Stimulated activated CD8-positive, alpha-beta memory T cell treated with anti-CD3 and anti-CD28 coated beads, Interleukin-7, amount 100 ng/mL, for 4 hours (primary cell): Measurements from ENCODE around the gene MORN1.

Experiments
- DNase-seq, 2 donors: peaks; one replicate each; pipeline ENCODE4 v3.0.0-alpha.2; 2020; ENCODE audit warnings: low read depth in 2 of 2

The MORN1 gene

DNA sequence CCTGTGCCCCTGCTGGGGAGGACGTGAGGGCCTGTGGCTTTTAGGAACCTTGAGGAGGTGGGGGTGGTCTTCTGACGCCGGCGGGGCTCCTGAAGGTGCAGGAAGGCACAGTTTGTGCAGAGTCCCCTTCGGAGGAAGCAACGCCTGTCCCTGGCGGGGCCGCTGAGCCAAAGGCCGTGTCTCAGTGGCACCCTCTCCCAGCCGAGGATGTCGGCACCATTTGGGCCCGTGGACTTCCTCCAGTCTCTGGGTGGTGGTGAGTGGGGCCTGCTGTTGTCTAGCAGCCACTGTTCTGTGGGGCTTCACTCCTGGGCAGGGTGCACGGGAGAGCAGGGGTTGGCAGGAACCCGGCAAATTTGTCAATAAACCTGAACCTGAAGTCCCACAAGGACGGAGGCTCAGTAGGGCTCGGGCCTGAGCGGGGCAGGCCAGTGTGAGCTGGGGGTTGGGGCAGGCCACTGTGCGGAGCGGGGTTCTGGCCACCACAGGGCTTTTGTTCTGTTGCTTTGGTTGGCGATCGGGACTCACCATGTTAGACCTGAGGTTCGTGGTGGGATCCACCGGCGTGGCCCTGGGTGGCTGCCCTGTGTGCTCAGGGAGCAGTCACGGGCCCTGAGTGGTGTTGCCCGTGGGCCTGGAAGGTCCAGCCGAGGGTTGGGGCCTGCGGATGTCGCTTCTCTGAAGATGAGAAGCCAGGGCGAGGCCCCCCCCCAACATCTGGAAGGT is 98.5 kb downstream of the MORN1 start:
- DNase-seq, result no peak

DNA sequence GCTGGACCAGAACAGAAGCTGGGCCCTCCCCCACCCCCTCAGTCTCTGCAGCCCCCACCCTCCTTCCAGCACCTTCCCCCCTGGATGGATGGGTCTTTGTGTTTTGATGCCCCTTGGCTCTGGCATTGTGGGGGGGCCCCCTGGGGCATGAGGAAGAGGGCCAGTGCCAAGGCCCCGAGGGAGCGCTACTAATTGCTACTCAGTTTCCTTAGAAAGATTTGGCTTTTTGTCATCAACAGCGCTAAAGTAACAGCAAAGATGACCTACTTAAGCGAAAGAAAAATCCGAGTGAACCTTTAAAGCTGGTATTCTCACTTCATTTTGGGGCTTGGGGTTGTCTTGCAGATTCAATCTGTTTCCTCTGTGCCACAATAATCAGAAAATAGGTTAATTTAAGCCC is 99.8 kb downstream of the MORN1 start:
- no peak for DNase-seq

GRCh38 chr1:2290595-2291510 is 100.5 kb downstream of the MORN1 start:
- peak; percentile 77 to 80 for DNase-seq

DNA sequence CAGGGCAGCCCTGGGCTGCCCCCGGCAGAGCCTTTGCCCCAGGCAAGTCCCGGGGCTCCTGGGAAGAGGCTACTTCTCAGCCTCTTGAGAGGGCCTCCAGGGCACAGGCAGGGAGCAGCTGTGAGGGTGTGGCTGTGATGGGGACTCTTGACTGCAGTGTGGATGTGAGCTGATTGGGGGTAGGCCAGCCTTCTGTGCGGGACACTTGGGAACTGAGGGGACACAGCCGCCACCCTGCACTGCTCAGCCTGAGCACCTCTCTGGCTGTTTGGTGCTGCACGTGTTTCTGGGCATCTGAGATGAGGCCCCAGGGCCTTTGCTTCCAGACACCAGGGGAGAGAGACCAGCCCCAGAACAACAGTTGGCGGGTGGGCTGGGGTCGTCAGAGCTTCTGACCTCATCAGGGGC is 101.2 kb downstream of the MORN1 start:
- DNase-seq, result peak in 1 of 2 donors; percentile 7

DNA sequence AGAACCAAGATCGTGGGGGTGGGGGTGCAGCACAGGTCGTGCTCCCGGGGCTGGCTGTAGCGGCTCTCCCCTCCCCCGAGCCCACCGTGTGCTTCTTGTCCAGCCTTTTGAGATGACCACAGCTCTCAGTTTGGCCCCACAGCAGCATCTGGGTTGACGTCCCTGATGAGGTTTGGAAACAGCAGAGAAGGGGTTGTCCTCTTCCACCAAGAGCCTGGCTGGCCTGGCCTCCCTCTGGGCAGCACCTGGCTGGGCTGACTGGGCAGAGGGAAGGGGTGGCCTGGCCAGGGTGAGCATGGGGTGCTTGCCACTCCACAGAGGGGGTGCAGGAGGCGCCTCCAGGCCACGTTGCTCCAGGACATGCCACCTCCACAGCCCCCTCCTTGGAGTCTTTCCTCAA is 101.7 kb downstream of the MORN1 start:
- no peak for DNase-seq

- DNase-seq, result no peak
Observed at GRCh38 chr1:2288816-2289536, 102.4 kb downstream of the MORN1 start.

DNA sequence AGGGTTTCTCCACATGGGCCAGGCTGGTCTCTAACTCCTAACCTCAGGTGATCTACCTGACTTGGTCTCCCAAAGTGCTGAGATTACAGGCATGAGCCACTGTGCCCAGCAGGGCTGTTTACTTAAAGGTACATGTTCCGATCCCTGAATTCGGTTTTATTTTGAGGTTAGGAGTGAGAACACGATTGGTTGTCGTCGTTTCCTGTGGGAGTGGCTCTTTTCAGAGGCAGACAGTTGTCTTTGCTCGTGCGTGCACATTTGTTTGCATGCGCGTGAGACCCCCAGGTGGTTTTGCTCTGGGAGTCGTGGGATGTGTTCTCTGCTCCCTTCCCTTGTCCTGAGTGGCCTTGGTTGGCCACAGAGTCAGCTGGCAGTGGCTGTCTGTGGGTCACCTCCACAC is 103.0 kb downstream of the MORN1 start:
- DNase-seq, result no peak

- no peak for DNase-seq
Observed at GRCh38 chr1:2287649-2288048, 103.7 kb downstream of the MORN1 start.

DNA sequence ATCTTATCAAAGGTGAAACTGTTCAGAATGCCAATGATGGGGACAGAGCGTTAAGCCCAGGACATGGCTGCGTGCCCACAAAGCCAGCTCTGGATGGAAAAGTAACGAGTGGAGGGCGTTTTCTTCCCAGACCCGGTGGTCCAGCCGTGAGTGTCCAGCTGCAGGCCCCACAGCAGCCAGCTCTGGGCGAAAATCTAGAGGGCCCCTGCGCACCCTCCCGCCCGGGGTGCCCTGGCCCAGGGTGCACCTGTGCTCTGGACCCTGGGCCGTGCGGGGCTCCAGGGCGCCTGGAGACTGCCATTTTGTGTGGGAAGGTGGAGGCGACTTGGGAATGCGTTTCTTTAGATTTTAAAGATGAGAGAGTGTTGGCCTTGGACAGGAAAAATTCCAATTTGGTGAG is 104.4 kb downstream of the MORN1 start:
- DNase-seq, result no peak

GRCh38 chr1:2284932-2285331 is 106.4 kb downstream of the MORN1 start:
- no peak for DNase-seq

DNA sequence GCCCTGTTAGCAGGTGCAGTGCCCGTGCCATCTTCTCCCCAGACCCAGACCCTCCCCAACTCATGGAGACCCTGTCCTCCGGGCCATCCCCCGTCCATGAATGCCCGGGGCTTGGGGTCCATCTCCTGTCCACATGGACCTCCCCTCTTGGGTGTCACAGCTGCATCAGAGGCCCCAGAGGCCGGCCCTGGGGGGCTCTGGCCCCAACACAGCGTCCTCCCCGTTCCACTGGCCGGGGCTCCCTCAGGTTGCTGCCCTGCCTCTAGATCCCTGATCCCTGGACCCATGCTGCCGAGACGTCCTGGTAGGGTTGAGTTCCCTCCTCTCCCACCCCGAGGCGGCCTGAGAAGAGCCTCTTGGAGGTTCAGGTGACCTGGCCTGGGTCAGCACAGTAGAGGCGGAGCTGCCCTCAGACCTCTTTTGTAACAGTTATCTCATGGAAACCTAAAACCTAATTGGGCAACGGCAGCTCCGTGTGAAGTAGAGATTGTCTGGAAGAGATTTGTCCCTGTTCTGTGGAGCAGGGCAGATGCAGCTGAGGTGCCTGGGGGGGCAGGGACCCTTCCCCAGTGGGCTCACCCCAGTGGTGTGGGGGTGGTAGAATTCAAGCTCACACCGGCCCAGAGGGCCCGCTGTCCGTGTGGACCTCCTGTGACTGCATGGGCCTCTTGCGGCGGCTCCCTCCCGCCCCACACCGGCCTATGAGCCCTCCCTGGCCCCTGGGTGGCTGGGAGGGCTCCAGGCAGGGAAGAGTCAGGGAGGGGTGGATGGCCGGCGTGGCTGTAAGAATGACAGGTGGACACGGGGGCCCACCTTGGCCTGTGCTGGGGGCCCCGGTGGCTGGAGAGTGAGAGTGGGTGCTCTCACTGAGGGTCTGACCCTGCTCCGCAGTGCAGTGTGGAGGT is 107.1 kb downstream of the MORN1 start:
- DNase-seq, result no peak

DNA sequence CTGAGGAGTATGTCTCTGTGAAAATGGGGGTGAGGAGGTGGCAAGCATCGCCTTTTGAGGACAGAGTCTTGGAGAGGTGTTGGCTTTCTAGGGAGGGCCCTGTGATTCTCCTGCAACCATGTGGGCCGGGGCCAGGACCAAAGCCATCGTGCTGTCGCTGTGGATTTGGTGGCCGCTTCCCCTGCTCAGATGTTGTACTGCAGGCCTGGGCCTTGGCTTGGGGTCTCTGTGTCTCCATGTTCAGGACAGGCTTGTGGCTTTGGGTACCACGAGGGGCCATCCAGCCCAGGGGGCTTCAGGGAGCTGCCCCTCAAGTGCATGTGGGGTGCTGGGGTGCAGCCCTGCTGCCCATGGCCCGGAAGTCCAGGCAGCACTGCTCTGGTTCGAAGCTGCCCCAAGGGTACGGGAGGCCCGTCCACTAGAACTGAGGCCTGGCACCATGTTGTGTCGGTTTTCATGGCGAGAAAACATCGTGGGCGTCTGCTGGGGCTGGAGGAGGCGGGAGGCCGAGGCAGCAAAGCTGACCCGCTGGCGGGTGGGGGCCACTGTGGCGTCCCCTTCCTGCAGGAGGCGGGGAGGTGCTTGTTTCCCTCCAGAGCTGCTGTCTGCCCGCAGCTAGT is 107.9 kb downstream of the MORN1 start:
- no peak for DNase-seq

GRCh38 chr1:2282556-2283270 is 108.6 kb downstream of the MORN1 start:
- DNase-seq, result no peak

GRCh38 chr1:2279817-2280216 is 111.5 kb downstream of the MORN1 start:
- DNase-seq, result no peak

- no peak for DNase-seq
Observed at GRCh38 chr1:2279210-2279639, 112.1 kb downstream of the MORN1 start.

DNA sequence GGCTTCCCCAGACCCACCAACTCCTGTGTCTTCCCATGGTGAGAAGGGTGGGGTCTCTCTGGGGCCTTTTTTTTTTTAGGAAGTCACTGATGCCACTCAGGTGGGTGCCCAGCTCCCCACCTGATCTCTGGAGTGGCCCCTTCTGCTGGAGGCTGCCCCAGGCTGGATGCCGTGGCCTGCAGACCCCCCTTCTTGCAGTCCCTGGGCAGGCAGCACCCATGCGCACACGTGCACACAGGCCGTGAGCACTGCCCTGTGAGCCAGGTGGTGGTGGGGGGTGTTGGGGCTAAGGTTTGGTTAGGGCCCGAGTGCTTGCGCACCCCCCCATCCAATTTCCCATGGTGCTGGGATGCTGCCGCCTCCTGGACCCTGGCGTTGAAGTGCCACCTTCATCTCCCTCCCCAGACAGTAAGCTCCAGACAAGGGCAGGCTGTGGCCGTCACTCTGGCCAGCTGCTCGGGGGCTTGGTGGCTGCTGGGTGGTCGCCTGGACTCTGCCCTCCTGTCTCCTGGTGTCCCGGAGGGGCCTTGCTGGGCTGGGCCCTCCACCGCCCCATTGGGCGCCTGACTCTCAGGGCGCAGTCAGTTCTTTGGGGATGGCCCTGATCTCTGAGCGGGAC is 112.7 kb downstream of the MORN1 start:
- no peak for DNase-seq

- no peak for DNase-seq
Observed at GRCh38 chr1:2277741-2278488, 113.4 kb downstream of the MORN1 start.

- no peak for DNase-seq
Observed at GRCh38 chr1:2276803-2277580, 114.4 kb downstream of the MORN1 start.
